Activated naive CD8-positive, alpha-beta T cell treated with anti-CD3 and anti-CD28 coated beads, Interleukin-2, amount 10 ng/mL, durations not matched to agents 7 days and 5 days (primary cell): ENCODE measurements around the gene GLUD1. TPM values are rescaled to one million over a fixed set of nuclear protein-coding genes. Genes with fewer than 3 reads are reported as not detected.
"Not testable (repeated sequence)": the region's sequence is repeated elsewhere in the genome, so short reads cannot be mapped to it uniquely, and the experiment has no call there.

ENCODE experiments used
- ATAC-seq: fragments of 150-1000 bp; cut with Tn5 transposase; one replicate; pipeline ENCODE4 v1.10.0; 2021; ENCODE audit warnings: low read depth, moderate library complexity
- POLR2A ChIA-PET: fragments of 350-600 bp; sonication (Branson Sonifier 250); formaldehyde crosslinking; loops from one replicate; lab custom pipeline; 2021; ENCODE audit warnings: antibody characterized with exemption; lab: Charles Lee
- DNase-seq: peaks from one replicate; pipeline ENCODE4 v3.0.0; 2021
- H3K27ac Mint-ChIP-seq: one replicate; pipeline ENCODE4 v1.8.0; 2022; ENCODE audit warnings: mild to moderate bottlenecking, mixed read lengths
- H3K27me3 Mint-ChIP-seq: one replicate; pipeline ENCODE4 v1.8.0; 2022; ENCODE audit warnings: mild to moderate bottlenecking, moderate library complexity, mixed read lengths
- H3K36me3 Mint-ChIP-seq: one replicate; pipeline ENCODE4 v1.8.0; 2021; ENCODE audit warnings: mild to moderate bottlenecking, mixed read lengths
- H3K4me1 Mint-ChIP-seq: one replicate; pipeline ENCODE4 v1.8.0; 2021; ENCODE audit warnings: mixed read lengths
- H3K4me3 Mint-ChIP-seq: one replicate; pipeline ENCODE4 v1.8.0; 2022; ENCODE audit warnings: mild to moderate bottlenecking, moderate library complexity, mixed read lengths
- H3K9me3 Mint-ChIP-seq: one replicate; pipeline ENCODE4 v1.8.0; 2021; ENCODE audit warnings: mixed read lengths
- total RNA-seq, 2 experiments: library from RNA; stranded (reverse); gene quantifications; one replicate each; pipeline ENCODE4 v1.2.3, GENCODE V29; 2021

The GLUD1 gene
- total RNA-seq, 2 experiments from 2014 or later: 91.3 to 95.9 TPM

GRCh38 chr10:87104727-87105126 lies 10.1 kb upstream of the GLUD1 start:
- DNase-seq, H3K9me3 Mint-ChIP-seq, ATAC-seq, H3K4me1 Mint-ChIP-seq, H3K27ac Mint-ChIP-seq, H3K27me3 Mint-ChIP-seq, H3K4me3 Mint-ChIP-seq: not testable (repeated sequence)
- POLR2A ChIA-PET: interaction anchor here (1.2 kb wide), 1 partner anchor 9 kb away, joined by 3 read pairs; no protein-coding TSS in a partner anchor
- peaks cover 46% of the 10 kb centered on the region for H3K36me3 Mint-ChIP-seq

- Mint-ChIP-seq H3K27me3 (no peaks in the 10 kb centered on the region), H3K9me3 (no peaks in the 10 kb centered on the region), H3K4me1 (peaks cover 9% of the 10 kb centered on the region), H3K36me3 (peaks cover 39% of the 10 kb centered on the region), H3K27ac (no peak overlapping the region), H3K4me3 (no peak overlapping the region)
- ATAC-seq (no peak), DNase-seq (no peak)
- POLR2A ChIA-PET: no interaction called here
These were observed 7.4 kb upstream of the GLUD1 start for GRCh38 chr10:87101996-87102395.

- Mint-ChIP-seq H3K36me3 (peaks cover 9% of the 10 kb centered on the region), H3K4me3 (peak overlapping the region; percentile 87), H3K9me3 (no peaks in the 10 kb centered on the region), H3K27ac (peak overlapping the region; percentile 90), H3K27me3 (no peaks in the 10 kb centered on the region), H3K4me1 (peaks cover 36% of the 10 kb centered on the region)
- DNase-seq (peak; percentile 83), ATAC-seq (peak; percentile 67)
- POLR2A ChIA-PET: interaction anchor here (1.0 to 1.7 kb wide), 3 partner anchors 9 to 767 kb away, joined by 3 to 5 read pairs (median 4); no protein-coding TSS in a partner anchor
These were observed 748 bp upstream of the GLUD1 start for GRCh38 chr10:87095236-87095945.

- peak; percentile 17 for ATAC-seq
- no peaks in the 10 kb centered on the region for H3K27me3 Mint-ChIP-seq
- H3K4me3 Mint-ChIP-seq: peak overlapping the region; percentile 97
- POLR2A ChIA-PET: interaction anchor here (1.3 kb wide), 1 partner anchor 10 kb away, joined by 3 read pairs; no protein-coding TSS in a partner anchor
- H3K36me3 Mint-ChIP-seq: peaks cover 9% of the 10 kb centered on the region
- H3K4me1 Mint-ChIP-seq: peaks cover 36% of the 10 kb centered on the region
- no peaks in the 10 kb centered on the region for H3K9me3 Mint-ChIP-seq
- DNase-seq: peak; percentile 77
- peak overlapping the region; percentile 98 for H3K27ac Mint-ChIP-seq
These were observed 841 bp downstream of the GLUD1 start for GRCh38 chr10:87093632-87094372.

GRCh38 chr10:87092861-87093631 lies 1.6 kb downstream of the GLUD1 start:
- Mint-ChIP-seq H3K27me3 (no peaks in the 10 kb centered on the region), H3K27ac (peak overlapping the region; percentile 93), H3K4me1 (peaks cover 35% of the 10 kb centered on the region), H3K4me3 (peak overlapping the region; percentile 97), H3K36me3 (peaks cover 9% of the 10 kb centered on the region), H3K9me3 (no peaks in the 10 kb centered on the region)
- DNase-seq (no peak), ATAC-seq (no peak)
- POLR2A ChIA-PET: interaction anchor here (0.6 to 1.3 kb wide), 3 partner anchors 9 to 702 kb away, joined by 3 to 6 read pairs (median 3); no protein-coding TSS in a partner anchor

GRCh38 chr10:87092376-87092860 lies 2.2 kb downstream of the GLUD1 start:
- POLR2A ChIA-PET: interaction anchor here (1.3 kb wide), 2 partner anchors 8 to 124 kb away, joined by 3 read pairs; no protein-coding TSS in a partner anchor
- H3K36me3 Mint-ChIP-seq: peaks cover 12% of the 10 kb centered on the region

GRCh38 chr10:87090779-87091178 lies 3.9 kb downstream of the GLUD1 start:
- no peaks in the 10 kb centered on the region for H3K9me3 Mint-ChIP-seq
- peaks cover 23% of the 10 kb centered on the region for H3K36me3 Mint-ChIP-seq
- POLR2A ChIA-PET: no interaction called here
- no peaks in the 10 kb centered on the region for H3K27me3 Mint-ChIP-seq
- no peak overlapping the region for H3K27ac Mint-ChIP-seq
- H3K4me1 Mint-ChIP-seq: peaks cover 38% of the 10 kb centered on the region
- ATAC-seq (no peak), DNase-seq (no peak)
- H3K4me3 Mint-ChIP-seq: no peak overlapping the region

More at GRCh38 chr10:87092376-87092860, 2.2 kb downstream of the GLUD1 start:
- no peak for ATAC-seq
- peak overlapping the region; percentile 97 for H3K4me3 Mint-ChIP-seq
- H3K4me1 Mint-ChIP-seq: peaks cover 33% of the 10 kb centered on the region
- no peak for DNase-seq
- no peaks in the 10 kb centered on the region for H3K9me3 Mint-ChIP-seq
- peak overlapping the region; percentile 93 for H3K27ac Mint-ChIP-seq
- H3K27me3 Mint-ChIP-seq: no peaks in the 10 kb centered on the region

- H3K27ac Mint-ChIP-seq: no peak overlapping the region
- H3K9me3 Mint-ChIP-seq: no peaks in the 10 kb centered on the region
- peaks cover 26% of the 10 kb centered on the region for H3K36me3 Mint-ChIP-seq
- no peak for ATAC-seq
- H3K4me3 Mint-ChIP-seq: no peak overlapping the region
- POLR2A ChIA-PET: no interaction called here
- peaks cover 40% of the 10 kb centered on the region for H3K4me1 Mint-ChIP-seq
- H3K27me3 Mint-ChIP-seq: no peaks in the 10 kb centered on the region
- no peak for DNase-seq
These were observed 4.9 kb downstream of the GLUD1 start for GRCh38 chr10:87089746-87090145.

GRCh38 chr10:87085537-87085936 lies 9.1 kb downstream of the GLUD1 start:
- Mint-ChIP-seq H3K27me3 (no peaks in the 10 kb centered on the region), H3K9me3 (no peaks in the 10 kb centered on the region), H3K27ac (no peak overlapping the region), H3K36me3 (peaks cover 44% of the 10 kb centered on the region), H3K4me3 (no peak overlapping the region), H3K4me1 (peaks cover 37% of the 10 kb centered on the region)
- POLR2A ChIA-PET: interaction anchor here (1.6 kb wide), 1 partner anchor 10 kb away, joined by 5 read pairs; the partner anchor contains the start of gene SHLD2
- ATAC-seq (no peak), DNase-seq (no peak)

- H3K27ac Mint-ChIP-seq, H3K9me3 Mint-ChIP-seq, DNase-seq, H3K27me3 Mint-ChIP-seq, H3K4me3 Mint-ChIP-seq: not testable (repeated sequence)
- Mint-ChIP-seq H3K4me1 (peaks cover 32% of the 10 kb centered on the region), H3K36me3 (peaks cover 42% of the 10 kb centered on the region)
- POLR2A ChIA-PET: interaction anchor here (1.1 kb wide), 1 partner anchor 9 kb away, joined by 3 read pairs; no protein-coding TSS in a partner anchor
- ATAC-seq: peak; percentile 21
These were observed 10.3 kb downstream of the GLUD1 start for GRCh38 chr10:87084291-87084782.

- H3K27me3 Mint-ChIP-seq, H3K9me3 Mint-ChIP-seq, DNase-seq, H3K27ac Mint-ChIP-seq: not testable (repeated sequence)
- POLR2A ChIA-PET: interaction anchor here (1.1 kb wide), 1 partner anchor 9 kb away, joined by 3 read pairs; no protein-coding TSS in a partner anchor
- Mint-ChIP-seq H3K36me3 (peaks cover 38% of the 10 kb centered on the region), H3K4me1 (peaks cover 32% of the 10 kb centered on the region), H3K4me3 (peak overlapping the region; percentile 16)
- ATAC-seq: peak; percentile 19
These were observed 10.9 kb downstream of the GLUD1 start for GRCh38 chr10:87083576-87084290.

- H3K4me3 Mint-ChIP-seq, H3K27ac Mint-ChIP-seq, ATAC-seq, H3K27me3 Mint-ChIP-seq, H3K9me3 Mint-ChIP-seq, POLR2A ChIA-PET, DNase-seq: not testable (repeated sequence)
- H3K4me1 Mint-ChIP-seq: peaks cover 33% of the 10 kb centered on the region
- peaks cover 38% of the 10 kb centered on the region for H3K36me3 Mint-ChIP-seq
These were observed 12.4 kb downstream of the GLUD1 start for GRCh38 chr10:87082219-87082618.
